ENCODE results near the gene ESYT3.

ESYT3 gene

DNA sequence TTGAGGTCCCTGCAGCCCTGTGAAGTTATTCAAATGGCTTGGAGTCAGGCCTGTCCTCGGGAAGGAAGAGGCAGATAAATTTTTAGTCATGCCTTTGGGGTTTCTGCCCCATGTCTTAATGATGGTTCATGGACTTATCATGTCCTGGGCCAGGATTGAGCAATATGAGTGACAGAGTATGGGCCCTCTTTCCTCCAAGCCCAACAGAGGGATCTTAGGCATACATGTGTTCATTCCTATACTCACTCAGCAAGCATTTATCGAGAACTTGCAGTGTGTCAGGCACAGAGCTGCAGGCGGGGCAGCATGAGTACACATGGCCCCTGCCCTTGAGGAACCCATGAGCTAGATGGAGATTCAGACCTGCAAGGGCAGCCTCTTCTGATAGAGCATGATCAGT is 6.2 kb downstream of the ESYT3 start:
- in situ Hi-C loops (cut with MboI; ENCODE audit: low pct_unique_long_range_greater_than_20kb, low sequenced_read_pairs, unreplicated experiment), result no loop called here
- DNase-seq (ENCODE audit: low spot score), result no peak
- TF ChIP-seq, protein P1, sequence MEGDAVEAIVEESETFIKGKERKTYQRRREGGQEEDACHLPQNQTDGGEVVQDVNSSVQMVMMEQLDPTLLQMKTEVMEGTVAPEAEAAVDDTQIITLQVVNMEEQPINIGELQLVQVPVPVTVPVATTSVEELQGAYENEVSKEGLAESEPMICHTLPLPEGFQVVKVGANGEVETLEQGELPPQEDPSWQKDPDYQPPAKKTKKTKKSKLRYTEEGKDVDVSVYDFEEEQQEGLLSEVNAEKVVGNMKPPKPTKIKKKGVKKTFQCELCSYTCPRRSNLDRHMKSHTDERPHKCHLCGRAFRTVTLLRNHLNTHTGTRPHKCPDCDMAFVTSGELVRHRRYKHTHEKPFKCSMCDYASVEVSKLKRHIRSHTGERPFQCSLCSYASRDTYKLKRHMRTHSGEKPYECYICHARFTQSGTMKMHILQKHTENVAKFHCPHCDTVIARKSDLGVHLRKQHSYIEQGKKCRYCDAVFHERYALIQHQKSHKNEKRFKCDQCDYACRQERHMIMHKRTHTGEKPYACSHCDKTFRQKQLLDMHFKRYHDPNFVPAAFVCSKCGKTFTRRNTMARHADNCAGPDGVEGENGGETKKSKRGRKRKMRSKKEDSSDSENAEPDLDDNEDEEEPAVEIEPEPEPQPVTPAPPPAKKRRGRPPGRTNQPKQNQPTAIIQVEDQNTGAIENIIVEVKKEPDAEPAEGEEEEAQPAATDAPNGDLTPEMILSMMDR (IDR thresholded peaks at IDR 0.05; ENCODE audit: extremely low read depth, insufficient read depth, missing control alignments), result no peak

DNA sequence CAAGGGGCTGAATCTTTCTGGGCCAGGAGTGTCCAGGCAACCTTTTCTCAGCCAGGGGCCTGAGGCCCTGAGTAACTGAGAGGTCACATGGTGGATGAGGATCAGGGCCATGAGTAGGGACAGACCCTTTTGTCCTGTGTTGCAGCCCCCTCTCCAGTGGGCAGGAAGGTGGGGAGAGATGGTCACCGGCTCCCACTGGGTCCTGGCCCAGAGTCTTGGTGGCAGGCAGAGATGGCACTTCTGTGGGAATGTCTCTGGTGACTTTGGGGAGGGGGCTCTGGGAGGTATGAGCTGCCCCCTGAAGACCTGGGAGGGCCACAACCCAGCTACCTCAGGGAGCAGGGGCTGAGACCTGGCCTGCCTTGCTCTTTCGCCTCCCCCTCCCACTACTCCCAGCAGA is 6.8 kb downstream of the ESYT3 start:
- TF ChIP-seq, protein P1 (IDR thresholded peaks at IDR 0.05; ENCODE audit: extremely low read depth, insufficient read depth, missing control alignments), result no peak
- DNase-seq (ENCODE audit: low spot score), result no peak
- in situ Hi-C loops (cut with MboI; ENCODE audit: low pct_unique_long_range_greater_than_20kb, low sequenced_read_pairs, unreplicated experiment), result no loop called here

DNA sequence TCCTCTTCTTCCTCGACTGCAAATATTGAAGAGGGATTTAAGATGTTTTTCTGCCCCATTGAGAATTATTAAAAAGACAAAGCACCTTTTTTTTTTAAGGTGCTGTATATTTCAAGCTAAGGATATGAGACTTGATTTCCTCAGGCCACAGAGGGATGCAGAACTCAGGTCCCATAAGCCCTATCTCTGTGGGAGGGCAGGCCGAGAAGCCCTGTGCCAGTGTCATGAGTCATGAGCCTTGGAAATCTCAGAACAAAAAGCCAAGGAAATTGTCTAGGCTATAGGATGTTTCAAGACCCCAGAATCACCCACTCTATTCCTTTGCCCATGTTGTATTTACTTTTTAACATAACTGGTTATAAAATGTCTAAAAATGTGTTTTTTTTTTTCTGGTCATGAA is 7.3 kb downstream of the ESYT3 start:
- no peak for DNase-seq (ENCODE audit: low spot score)
- in situ Hi-C loops (cut with MboI; ENCODE audit: low pct_unique_long_range_greater_than_20kb, low sequenced_read_pairs, unreplicated experiment), result no loop called here
- TF ChIP-seq, protein P1 (IDR thresholded peaks at IDR 0.05; ENCODE audit: extremely low read depth, insufficient read depth, missing control alignments), result no peak

DNA sequence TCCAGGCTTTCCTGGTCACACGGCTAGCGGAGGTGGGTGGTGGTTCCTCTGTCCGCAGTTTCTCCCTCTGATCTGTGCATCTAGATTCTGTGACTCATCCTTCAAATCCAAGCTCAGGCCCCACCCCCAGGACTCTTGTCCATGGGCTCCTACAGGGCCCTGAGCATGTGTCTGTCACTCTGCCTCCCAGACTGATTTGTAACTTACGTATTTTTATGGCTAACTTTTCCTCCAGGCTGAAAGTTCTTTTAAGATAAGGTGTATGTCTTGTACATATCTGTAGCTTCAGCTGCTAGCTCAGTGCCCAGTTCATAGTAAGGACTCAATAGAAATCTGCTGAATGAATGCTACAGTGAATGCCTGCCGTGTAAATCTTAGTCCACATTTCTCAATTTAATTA is 8.0 kb downstream of the ESYT3 start:
- in situ Hi-C loops (cut with MboI; ENCODE audit: low pct_unique_long_range_greater_than_20kb, low sequenced_read_pairs, unreplicated experiment), result no loop called here
- no peak for DNase-seq (ENCODE audit: low spot score)
- TF ChIP-seq, protein P1 (IDR thresholded peaks at IDR 0.05; ENCODE audit: extremely low read depth, insufficient read depth, missing control alignments), result no peak

DNA sequence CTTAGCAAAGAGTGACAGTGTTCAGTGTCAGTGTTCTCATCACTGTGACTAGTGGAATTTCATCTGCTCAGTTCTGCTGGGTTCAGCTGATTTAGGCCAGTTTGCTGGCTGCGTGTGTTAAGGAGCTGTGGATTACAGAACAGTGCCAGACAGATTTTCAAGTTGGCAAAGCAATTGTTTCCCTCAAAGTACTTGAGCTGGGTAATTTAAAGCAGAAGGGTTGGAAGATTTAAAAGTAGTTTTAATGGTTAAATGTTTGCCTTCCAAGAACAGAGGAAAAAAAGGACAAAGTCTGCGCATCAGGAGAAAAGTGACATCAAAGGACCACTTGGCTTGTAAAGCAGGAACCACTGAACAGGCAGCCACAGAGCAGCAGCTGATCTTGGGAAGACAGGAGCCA is 8.7 kb downstream of the ESYT3 start:
- TF ChIP-seq, protein P1 (IDR thresholded peaks at IDR 0.05; ENCODE audit: extremely low read depth, insufficient read depth, missing control alignments), result no peak
- DNase-seq (ENCODE audit: low spot score), result no peak
- in situ Hi-C loops (cut with MboI; ENCODE audit: low pct_unique_long_range_greater_than_20kb, low sequenced_read_pairs, unreplicated experiment), result no loop called here

DNA sequence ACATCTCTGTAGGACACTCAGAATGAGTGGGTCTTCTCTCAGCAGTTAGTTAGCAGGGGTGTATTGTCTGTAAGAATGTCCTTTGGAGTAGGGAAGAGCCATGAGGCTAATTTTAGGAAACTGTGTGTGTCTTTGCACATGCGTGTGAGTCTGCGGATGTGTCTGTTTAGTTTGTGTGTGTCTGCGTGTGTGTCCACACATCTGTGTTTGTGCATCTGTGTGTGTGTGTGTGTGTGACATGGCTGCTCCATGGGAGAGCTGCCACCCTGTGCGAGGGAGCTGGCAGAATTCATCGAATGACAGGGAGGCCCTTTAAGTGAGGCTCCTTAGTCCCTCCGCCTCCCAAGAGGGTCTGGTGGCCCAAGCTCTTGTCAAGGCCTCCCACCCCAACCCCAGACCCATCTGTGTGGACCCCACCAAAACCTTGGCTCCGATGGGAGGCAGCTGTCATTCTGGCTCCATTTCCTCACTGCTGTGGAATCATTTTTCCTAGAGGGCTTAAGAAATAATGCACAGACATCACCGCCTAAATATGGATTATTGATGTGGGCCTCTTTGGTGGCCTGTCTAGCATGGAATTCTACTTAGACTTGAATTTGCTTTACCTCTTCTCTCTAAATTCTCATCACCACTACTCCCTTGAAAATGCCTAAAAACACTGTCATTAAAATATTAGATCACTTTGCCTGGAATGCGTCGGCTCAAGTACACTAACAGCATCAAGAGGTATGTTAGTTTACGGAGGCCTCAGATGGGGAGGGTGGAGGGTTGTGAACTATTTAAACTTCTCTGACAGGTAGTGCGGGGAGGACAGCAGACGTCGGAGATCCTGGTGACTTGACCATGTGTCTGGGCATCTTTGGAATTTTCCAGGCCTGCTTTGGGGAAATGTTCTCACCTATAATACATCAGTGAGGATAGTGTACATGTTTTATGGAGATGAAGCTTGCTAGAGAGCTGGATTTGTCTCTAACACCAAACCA is 9.4 kb downstream of the ESYT3 start:
- in situ Hi-C loops (cut with MboI; ENCODE audit: low pct_unique_long_range_greater_than_20kb, low sequenced_read_pairs, unreplicated experiment), result no loop called here
- DNase-seq (ENCODE audit: low spot score), result no peak
- TF ChIP-seq, protein P1 (IDR thresholded peaks at IDR 0.05; ENCODE audit: extremely low read depth, insufficient read depth, missing control alignments), result no peak

Measured in GM13977 (cell line).